NCI-H187 (cell line): ENCODE data around the gene GRM7.

Source experiments
- DNase-seq, 2 experiments: peaks; one replicate each; lab custom pipeline; 2025; lab: John Stamatoyannopoulos, UW

Gene GRM7

GRCh38 chr3:6971933-6972332, 111.0 kb downstream of the GRM7 start:
- no peak for DNase-seq

- DNase-seq = no peak
Observed at GRCh38 chr3:6985848-6986247, 124.9 kb downstream of the GRM7 start.

GRCh38 chr3:6989608-6990291, 128.8 kb downstream of the GRM7 start:
- no peak for DNase-seq

- no peak for DNase-seq
Observed at GRCh38 chr3:6994081-6994668, 133.3 kb downstream of the GRM7 start.

- DNase-seq = no peak
Observed at GRCh38 chr3:7000501-7000900, 139.6 kb downstream of the GRM7 start.

- DNase-seq = no peak
Observed at GRCh38 chr3:7001370-7001769, 140.5 kb downstream of the GRM7 start.

- no peak for DNase-seq
Observed at GRCh38 chr3:7015683-7016440, 154.9 kb downstream of the GRM7 start.

- no peak for DNase-seq
Observed at GRCh38 chr3:7025581-7026300, 164.8 kb downstream of the GRM7 start.

GRCh38 chr3:7029562-7029961, 168.6 kb downstream of the GRM7 start:
- DNase-seq = no peak

GRCh38 chr3:7038394-7038793, 177.5 kb downstream of the GRM7 start:
- no peak for DNase-seq

GRCh38 chr3:7062714-7063113, 201.8 kb downstream of the GRM7 start:
- no peak for DNase-seq

GRCh38 chr3:7070461-7070860, 209.5 kb downstream of the GRM7 start:
- DNase-seq = no peak

GRCh38 chr3:7074217-7074616, 213.3 kb downstream of the GRM7 start:
- DNase-seq = no peak

- no peak for DNase-seq
Observed at GRCh38 chr3:7075117-7075516, 214.2 kb downstream of the GRM7 start.

- no peak for DNase-seq
Observed at GRCh38 chr3:7075901-7076300, 215.0 kb downstream of the GRM7 start.

GRCh38 chr3:7082244-7082643, 221.3 kb downstream of the GRM7 start:
- no peak for DNase-seq

- no peak for DNase-seq
Observed at GRCh38 chr3:7086417-7086816, 225.5 kb downstream of the GRM7 start.

GRCh38 chr3:7095116-7095515, 234.2 kb downstream of the GRM7 start:
- DNase-seq = no peak

GRCh38 chr3:7100136-7100535, 239.2 kb downstream of the GRM7 start:
- no peak for DNase-seq

GRCh38 chr3:7106635-7107034, 245.7 kb downstream of the GRM7 start:
- no peak for DNase-seq

GRCh38 chr3:7112523-7113056, 251.7 kb downstream of the GRM7 start:
- no peak for DNase-seq

- no peak for DNase-seq
Observed at GRCh38 chr3:7144697-7145308, 283.9 kb downstream of the GRM7 start.
